B cell (primary cell): ENCODE measurements around the gene TLE3.

Experiments
- EZH2 ChIP-seq: IDR thresholded peaks from 2 replicates; pipeline ENCODE4 v1.6.1; 2012; ENCODE audit warnings: borderline replicate concordance, low read depth, mild to moderate bottlenecking, moderate library complexity, low read length; ENCODE audit not compliant: insufficient read depth, poor library complexity, severe bottlenecking
- TF ChIP-seq, protein P1 (sequence below): fragments of 200-600 bp; IDR thresholded peaks from one replicate; pipeline ENCODE4 v1.8.0; 2022; ENCODE audit warnings: antibody characterized with exemption, mild to moderate bottlenecking

DNA sequence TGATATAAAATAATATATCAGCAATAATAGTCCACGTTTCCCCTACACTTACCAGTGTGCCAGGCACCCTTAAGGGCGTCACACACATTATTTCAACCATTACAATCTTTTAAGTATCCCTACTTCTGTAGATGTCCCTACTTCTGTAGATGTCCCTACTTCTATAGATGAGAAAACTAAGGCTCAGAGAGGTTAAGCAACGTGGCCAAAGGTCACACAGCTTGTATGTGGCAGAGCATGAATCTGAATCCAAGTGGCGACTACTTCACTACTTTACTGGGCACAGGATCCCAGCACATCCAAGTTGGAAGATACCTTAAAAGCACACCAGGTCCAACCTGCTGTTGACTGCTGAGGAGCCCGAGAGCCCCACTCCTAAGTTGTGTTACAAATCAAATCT is 77.5 kb downstream of the TLE3 start:
- TF ChIP-seq, protein P1, sequence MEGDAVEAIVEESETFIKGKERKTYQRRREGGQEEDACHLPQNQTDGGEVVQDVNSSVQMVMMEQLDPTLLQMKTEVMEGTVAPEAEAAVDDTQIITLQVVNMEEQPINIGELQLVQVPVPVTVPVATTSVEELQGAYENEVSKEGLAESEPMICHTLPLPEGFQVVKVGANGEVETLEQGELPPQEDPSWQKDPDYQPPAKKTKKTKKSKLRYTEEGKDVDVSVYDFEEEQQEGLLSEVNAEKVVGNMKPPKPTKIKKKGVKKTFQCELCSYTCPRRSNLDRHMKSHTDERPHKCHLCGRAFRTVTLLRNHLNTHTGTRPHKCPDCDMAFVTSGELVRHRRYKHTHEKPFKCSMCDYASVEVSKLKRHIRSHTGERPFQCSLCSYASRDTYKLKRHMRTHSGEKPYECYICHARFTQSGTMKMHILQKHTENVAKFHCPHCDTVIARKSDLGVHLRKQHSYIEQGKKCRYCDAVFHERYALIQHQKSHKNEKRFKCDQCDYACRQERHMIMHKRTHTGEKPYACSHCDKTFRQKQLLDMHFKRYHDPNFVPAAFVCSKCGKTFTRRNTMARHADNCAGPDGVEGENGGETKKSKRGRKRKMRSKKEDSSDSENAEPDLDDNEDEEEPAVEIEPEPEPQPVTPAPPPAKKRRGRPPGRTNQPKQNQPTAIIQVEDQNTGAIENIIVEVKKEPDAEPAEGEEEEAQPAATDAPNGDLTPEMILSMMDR, result no peak
- TF ChIP-seq EZH2, result no peak
